DMS153 treated with DMSO at 0.1 percent for 48 hours (cell line): ENCODE results near the gene CTCFL.
A peak's percentile ranks its signal among the peaks of the same experiment; 100 is the strongest.

Experiments
- DNase-seq: peaks from one replicate; lab custom pipeline; 2025; ENCODE audit not compliant: unreplicated experiment; lab: John Stamatoyannopoulos, UW

Gene CTCFL

GRCh38 chr20:57524511-57525176 lies at the start of gene CTCFL:
Gene CTCFL (minus strand): TSS chr20:57525140. CDS start chr20:57524205, 935 bp downstream.
- DNase-seq: no peak

GRCh38 chr20:57573894-57574293 lies 49.0 kb upstream of the CTCFL start:
- DNase-seq: no peak

- DNase-seq: no peak
These were observed 48.3 kb upstream of the CTCFL start for GRCh38 chr20:57573242-57573641.

- no peak for DNase-seq
These were observed 47.0 kb upstream of the CTCFL start for GRCh38 chr20:57571782-57572416.

- DNase-seq: no peak
These were observed 46.0 kb upstream of the CTCFL start for GRCh38 chr20:57570920-57571319.

- DNase-seq: peak; percentile 44
These were observed 45.4 kb upstream of the CTCFL start for GRCh38 chr20:57570145-57570850.

GRCh38 chr20:57568960-57569359 lies 44.0 kb upstream of the CTCFL start:
- DNase-seq: no peak

- DNase-seq: no peak
These were observed 43.4 kb upstream of the CTCFL start for GRCh38 chr20:57568088-57568896.

- DNase-seq: no peak
These were observed 42.6 kb upstream of the CTCFL start for GRCh38 chr20:57567471-57568079.

GRCh38 chr20:57566803-57567459 lies 42.0 kb upstream of the CTCFL start:
- DNase-seq: no peak

- no peak for DNase-seq
These were observed 41.5 kb upstream of the CTCFL start for GRCh38 chr20:57566399-57566798.

GRCh38 chr20:57564951-57565642 lies 40.2 kb upstream of the CTCFL start:
- no peak for DNase-seq

- DNase-seq: no peak
These were observed 39.4 kb upstream of the CTCFL start for GRCh38 chr20:57564180-57564802.

GRCh38 chr20:57563522-57563921 lies 38.6 kb upstream of the CTCFL start:
- no peak for DNase-seq

GRCh38 chr20:57562541-57563465 lies 37.9 kb upstream of the CTCFL start:
- DNase-seq: no peak

GRCh38 chr20:57561356-57562279 lies 36.7 kb upstream of the CTCFL start:
- DNase-seq: no peak
